Astrocyte (in vitro differentiated cells and primary cell): ENCODE results near the gene PKDCC.

ENCODE experiments used
- CTCF ChIP-seq: IDR thresholded peaks from 2 replicates; pipeline ENCODE4 v1.5.1; 2011; ENCODE audit warnings: low read depth, mild to moderate bottlenecking, inconsistent platforms, low read length, moderate library complexity; ENCODE audit not compliant: insufficient read depth
- EZH2 ChIP-seq: IDR thresholded peaks from 2 replicates; pipeline ENCODE4 v1.6.1; 2012; ENCODE audit warnings: mild to moderate bottlenecking, low read length, inconsistent platforms; ENCODE audit not compliant: insufficient read depth

- no peak for TF ChIP-seq CTCF
- TF ChIP-seq EZH2 = no peak
Observed at GRCh38 chr2:42105330-42106256, 57.8 kb downstream of the PKDCC start.
